Measurements from ENCODE around the gene STIM1. TPM values are rescaled to one million over a fixed set of nuclear protein-coding genes. Genes with fewer than 3 reads are reported as not detected.

Gene STIM1
- total RNA-seq, 1 donor from 2014 or later: 9.6 TPM

GRCh38 chr11:3817181-3817800 is 38.2 kb upstream of the STIM1 start:
- no peak for DNase-seq
- Mint-ChIP-seq H3K27me3 (ENCODE audit: unreplicated experiment) (peaks cover 6% of the 10 kb centered on the region), H3K4me3 (ENCODE audit: unreplicated experiment) (no peak overlapping the region), H3K36me3 (ENCODE audit: unreplicated experiment) (no peaks in the 10 kb centered on the region), H3K27ac (ENCODE audit: unreplicated experiment) (no peak overlapping the region), H3K4me1 (ENCODE audit: low read depth, unreplicated experiment) (no peaks in the 10 kb centered on the region), H3K9me3 (ENCODE audit: unreplicated experiment) (no peaks in the 10 kb centered on the region)
- TF ChIP-seq CTCF (IDR thresholded peaks at IDR 0.05; ENCODE audit: partially characterized antibody, unreplicated experiment): no peak

- Mint-ChIP-seq H3K9me3 (ENCODE audit: unreplicated experiment) (no peaks in the 10 kb centered on the region), H3K27me3 (ENCODE audit: unreplicated experiment) (peaks cover 12% of the 10 kb centered on the region), H3K4me3 (ENCODE audit: unreplicated experiment) (no peak overlapping the region), H3K36me3 (ENCODE audit: unreplicated experiment) (no peaks in the 10 kb centered on the region), H3K4me1 (ENCODE audit: low read depth, unreplicated experiment) (no peaks in the 10 kb centered on the region), H3K27ac (ENCODE audit: unreplicated experiment) (no peak overlapping the region)
- no peak for TF ChIP-seq CTCF (IDR thresholded peaks at IDR 0.05; ENCODE audit: partially characterized antibody, unreplicated experiment)
- no peak for DNase-seq
Measured at GRCh38 chr11:3820971-3821370, 34.5 kb upstream of the STIM1 start.

- Mint-ChIP-seq H3K36me3 (ENCODE audit: unreplicated experiment) (no peaks in the 10 kb centered on the region), H3K9me3 (ENCODE audit: unreplicated experiment) (no peaks in the 10 kb centered on the region), H3K27me3 (ENCODE audit: unreplicated experiment) (peaks cover 12% of the 10 kb centered on the region)
Measured at GRCh38 chr11:3822312-3822711, 33.2 kb upstream of the STIM1 start.

GRCh38 chr11:3823303-3823702 is 32.2 kb upstream of the STIM1 start:
- no peak for DNase-seq
- Mint-ChIP-seq H3K4me3 (ENCODE audit: unreplicated experiment) (no peak overlapping the region), H3K27me3 (ENCODE audit: unreplicated experiment) (peaks cover 9% of the 10 kb centered on the region), H3K36me3 (ENCODE audit: unreplicated experiment) (no peaks in the 10 kb centered on the region), H3K4me1 (ENCODE audit: low read depth, unreplicated experiment) (no peaks in the 10 kb centered on the region), H3K9me3 (ENCODE audit: unreplicated experiment) (no peaks in the 10 kb centered on the region), H3K27ac (ENCODE audit: unreplicated experiment) (no peak overlapping the region)
- no peak for TF ChIP-seq CTCF (IDR thresholded peaks at IDR 0.05; ENCODE audit: partially characterized antibody, unreplicated experiment)

More at GRCh38 chr11:3822312-3822711, 33.2 kb upstream of the STIM1 start:
- Mint-ChIP-seq H3K4me1 (ENCODE audit: low read depth, unreplicated experiment) (no peaks in the 10 kb centered on the region), H3K27ac (ENCODE audit: unreplicated experiment) (no peak overlapping the region), H3K4me3 (ENCODE audit: unreplicated experiment) (no peak overlapping the region)
- DNase-seq: no peak
- TF ChIP-seq CTCF (IDR thresholded peaks at IDR 0.05; ENCODE audit: partially characterized antibody, unreplicated experiment): no peak

GRCh38 chr11:3823762-3824506 is 31.5 kb upstream of the STIM1 start:
- Mint-ChIP-seq H3K27me3 (ENCODE audit: unreplicated experiment) (peaks cover 9% of the 10 kb centered on the region), H3K9me3 (ENCODE audit: unreplicated experiment) (no peaks in the 10 kb centered on the region), H3K27ac (ENCODE audit: unreplicated experiment) (no peak overlapping the region), H3K4me1 (ENCODE audit: low read depth, unreplicated experiment) (no peaks in the 10 kb centered on the region), H3K36me3 (ENCODE audit: unreplicated experiment) (no peaks in the 10 kb centered on the region), H3K4me3 (ENCODE audit: unreplicated experiment) (no peak overlapping the region)
- no peak for DNase-seq
- TF ChIP-seq CTCF (IDR thresholded peaks at IDR 0.05; ENCODE audit: partially characterized antibody, unreplicated experiment): no peak
